Endothelial cell of umbilical vein (primary cell): ENCODE measurements around the gene SCUBE3. TPM values are rescaled to one million over a fixed set of nuclear protein-coding genes. Genes with fewer than 3 reads are reported as not detected.

Experiments used
- BruUV-seq: library from RNA; stranded (reverse); fragments of 400-500 nt; replicated peaks from 2 replicates; lab custom pipeline; 2021; lab: Mats Ljungman, UMichigan
- CTCF ChIA-PET: fragments of 300-600, 350-600 bp; sonication (Branson Sonifier 250); formaldehyde crosslinking; loops from one replicate; lab custom pipeline; 2021; ENCODE audit warnings: antibody characterized with exemption, inconsistent platforms; lab: Charles Lee
- POLR2A ChIA-PET: fragments of 300-600, 350-600 bp; sonication (Branson Sonifier 250); formaldehyde crosslinking; loops from one replicate; lab custom pipeline; 2021; ENCODE audit warnings: antibody characterized with exemption, inconsistent platforms; lab: Charles Lee
- DNase-seq: peaks from one replicate; pipeline ENCODE4 v3.0.0-alpha.2; 2011; ENCODE audit warnings: low read depth, low spot score
- FAIRE-seq: peaks from 2 replicates; lab custom pipeline; 2011; peaks lifted over from hg19 to GRCh38; lab: Jason Lieb, UNC
- H2AFZ ChIP-seq: 2 replicates; pipeline ENCODE4 v1.6.0; 2012; ENCODE audit warnings: low read depth, low read length, control low read depth, inconsistent platforms
- H3K27ac ChIP-seq: 2 replicates; pipeline ENCODE4 v1.5.1; 2011; ENCODE audit warnings: low read depth, mild to moderate bottlenecking, control low read depth, low read length, moderate library complexity; ENCODE audit not compliant: insufficient read depth
- H3K27me3 ChIP-seq, 2 experiments: 2 replicates each; pipeline versions ENCODE4 v1.6.0 to v1.6.1; 2011; ENCODE audit warnings: low read length in 2 of 2, mixed read lengths in 1 of 2; ENCODE audit not compliant: control insufficient read depth in 2 of 2, insufficient read depth in 2 of 2
- H3K36me3 ChIP-seq, 2 experiments: 2 replicates in 1 of 2; 3 replicates in 1 of 2; pipeline ENCODE4 v1.5.1; 2011; ENCODE audit warnings: low read length in 2 of 2, mild to moderate bottlenecking in 1 of 2, moderate library complexity in 1 of 2; ENCODE audit not compliant: control insufficient read depth in 2 of 2, insufficient read depth in 2 of 2; ENCODE audit errors: extremely low read depth in 1 of 2
- H3K4me1 ChIP-seq: 3 replicates; pipeline ENCODE4 v1.5.1; 2011; ENCODE audit warnings: mild to moderate bottlenecking, low read length; ENCODE audit not compliant: control insufficient read depth, insufficient read depth; ENCODE audit errors: extremely low read depth
- H3K4me2 ChIP-seq: 2 replicates; pipeline ENCODE4 v1.6.1; 2011; ENCODE audit warnings: low read length, control low read depth, mixed read lengths; ENCODE audit not compliant: insufficient read depth
- H3K4me3 ChIP-seq, 3 experiments: fragments of 200-600 bp in 1 of 3; sonication (generic), shearing (Covaris generic) in 1 of 3; replicated peaks in 1 of 3; 2 replicates each; pipeline ENCODE4 v1.5.1; 2011 to 2016; ENCODE audit warnings: control low read depth in 3 of 3, low read length in 3 of 3, mild to moderate bottlenecking in 2 of 3, inconsistent platforms in 1 of 3, low read depth in 1 of 3, moderate library complexity in 1 of 3; ENCODE audit not compliant: insufficient read depth in 1 of 3
- H3K79me2 ChIP-seq: 2 replicates; pipeline ENCODE4 v1.6.0; 2012; ENCODE audit warnings: low read length, inconsistent platforms; ENCODE audit not compliant: control insufficient read depth, insufficient read depth
- H3K9ac ChIP-seq: replicated peaks from 2 replicates; pipeline ENCODE3; 2011; ENCODE audit warnings: low read length, control low read depth; ENCODE audit not compliant: insufficient read depth; ENCODE audit errors: extremely low read depth
- H3K9me1 ChIP-seq: replicated peaks from 3 replicates; pipeline ENCODE4 v1.6.0; 2011; ENCODE audit warnings: mild to moderate bottlenecking, low read length; ENCODE audit not compliant: control insufficient read depth, insufficient read depth; ENCODE audit errors: extremely low read depth
- H3K9me3 ChIP-seq: replicated peaks from 2 replicates; pipeline ENCODE4 v1.5.1; 2012; ENCODE audit warnings: low read length, inconsistent platforms; ENCODE audit not compliant: control insufficient read depth, insufficient read depth
- H4K20me1 ChIP-seq: replicated peaks from 2 replicates; pipeline ENCODE3; 2011; ENCODE audit warnings: mild to moderate bottlenecking, low read length; ENCODE audit not compliant: control insufficient read depth, insufficient read depth; ENCODE audit errors: extremely low read depth
- EZH2 ChIP-seq: IDR thresholded peaks from 2 replicates; pipeline ENCODE4 v1.6.1; 2012; ENCODE audit warnings: borderline replicate concordance, low read depth, mild to moderate bottlenecking, moderate library complexity, low read length, inconsistent platforms; ENCODE audit not compliant: severe bottlenecking
- FOS ChIP-seq: IDR thresholded peaks from 2 replicates; pipeline ENCODE4 v1.6.1; 2011; ENCODE audit warnings: mild to moderate bottlenecking, low read length, moderate library complexity, borderline replicate concordance; ENCODE audit not compliant: insufficient read depth
- MAX ChIP-seq: IDR thresholded peaks from 2 replicates; pipeline ENCODE4 v1.6.1; 2011; ENCODE audit not compliant: insufficient read depth, insufficient read length
- MYC ChIP-seq: IDR thresholded peaks from one replicate; pipeline ENCODE4 v1.6.1; 2011; ENCODE audit warnings: mild to moderate bottlenecking, low read depth, low read length
- POLR2A ChIP-seq: IDR thresholded peaks from 2 replicates; pipeline ENCODE4 v1.6.1; 2012; ENCODE audit warnings: low read depth, mild to moderate bottlenecking, control low read depth, low read length
- POLR2AphosphoS5 ChIP-seq: IDR thresholded peaks from 2 replicates; pipeline ENCODE4 v1.6.1; 2012; ENCODE audit warnings: low read depth, mild to moderate bottlenecking, control low read depth, low read length, moderate library complexity; ENCODE audit not compliant: insufficient read depth
- dilution Hi-C: fragments of 300-500 bp; cut with MboI; formaldehyde crosslinking; loops from one replicate; pipeline ENCODE4 v1.15.0; 2019; ENCODE audit warnings: low sequenced_read_pairs; ENCODE audit not compliant: extremely low pct_ligation_motif_present
- intact Hi-C: fragments of 100-400 bp; cut with micrococcal nuclease; formaldehyde crosslinking; loops from one replicate; pipeline ENCODE4 v1.10.0; 2022
- polyA plus RNA-seq, 4 experiments: library from polyadenylated mRNA; depleted of rRNA in 3 of 4; stranded (reverse) in 3 of 4; unstranded in 1 of 4; fragments of >200 nt; gene quantifications; 2 replicates each; pipeline versions ENCODE4 v1.2.1 to v1.2.3, GENCODE V29; 2011 to 2012; ENCODE audit warnings: missing spikeins in 1 of 4
- total RNA-seq: library from RNA; stranded (reverse); gene quantifications from 2 replicates; pipeline ENCODE4 v1.2.3, GENCODE V29; 2021
- TF ChIP-seq, protein P1 (sequence below), 2 donors: IDR thresholded peaks; 1 replicate in 1 of 2; 2 replicates in 1 of 2; pipeline ENCODE4 v1.5.1; 2011; ENCODE audit warnings: low read length in 2 of 2, mild to moderate bottlenecking in 2 of 2, moderate library complexity in 2 of 2, control low read depth in 1 of 2, inconsistent platforms in 1 of 2, low read depth in 1 of 2; ENCODE audit not compliant: insufficient read depth in 1 of 2; ENCODE audit errors: extremely low read depth in 1 of 2

SCUBE3 gene
- total and polyA plus RNA-seq, 2 donors (not counting 3 experiments of a cell fraction or from before 2014, with no cell fraction given) = 1.1 to 1.5 TPM

DNA sequence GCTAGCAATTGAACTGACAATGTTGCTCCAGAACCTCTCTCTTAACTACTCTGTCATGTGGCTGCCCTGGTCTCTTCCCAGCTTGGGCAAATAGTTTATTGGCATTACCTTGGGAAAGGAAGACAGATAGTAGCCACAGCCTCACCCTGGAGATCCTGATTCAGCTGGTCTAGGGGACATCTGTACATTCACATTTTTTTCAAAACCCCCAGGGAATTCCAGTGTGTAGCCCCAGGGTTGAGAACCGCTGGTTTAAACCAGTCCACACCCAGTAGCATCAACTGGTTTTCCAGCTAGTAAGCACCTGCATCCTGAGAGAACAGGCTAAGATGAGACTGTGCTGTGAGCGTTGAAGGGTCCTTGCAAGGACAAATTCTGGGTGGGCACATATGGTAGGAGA, 9.6 kb downstream of the SCUBE3 start:
- Histone ChIP-seq H3K4me2 (no peak overlapping the region), H3K9ac (no peak overlapping the region), H4K20me1 (no peaks in the 10 kb centered on the region), H3K9me1 (no peaks in the 10 kb centered on the region), H3K36me3 (no peaks in the 10 kb centered on the region), H3K79me2 (no peaks in the 10 kb centered on the region), H3K4me3 (no peak overlapping the region), H3K27me3 (no peaks in the 10 kb centered on the region), H3K9me3 (no peaks in the 10 kb centered on the region), H2AFZ (no peak overlapping the region), H3K4me1 (peaks cover under 1% of the 10 kb centered on the region), H3K27ac (no peak overlapping the region)
- intact Hi-C loops (no loop called here), dilution Hi-C loops (no loop called here)
- CTCF ChIA-PET = interaction anchor here (1.1 to 1.2 kb wide), 3 partner anchors 17 to 23 kb away, joined by 3 to 6 read pairs (median 3); no protein-coding TSS in a partner anchor
- TF ChIP-seq POLR2A (no peak), MYC (no peak), EZH2 (no peak), MAX (no peak), FOS (no peak), POLR2AphosphoS5 (no peak)
- TF ChIP-seq, protein P1, sequence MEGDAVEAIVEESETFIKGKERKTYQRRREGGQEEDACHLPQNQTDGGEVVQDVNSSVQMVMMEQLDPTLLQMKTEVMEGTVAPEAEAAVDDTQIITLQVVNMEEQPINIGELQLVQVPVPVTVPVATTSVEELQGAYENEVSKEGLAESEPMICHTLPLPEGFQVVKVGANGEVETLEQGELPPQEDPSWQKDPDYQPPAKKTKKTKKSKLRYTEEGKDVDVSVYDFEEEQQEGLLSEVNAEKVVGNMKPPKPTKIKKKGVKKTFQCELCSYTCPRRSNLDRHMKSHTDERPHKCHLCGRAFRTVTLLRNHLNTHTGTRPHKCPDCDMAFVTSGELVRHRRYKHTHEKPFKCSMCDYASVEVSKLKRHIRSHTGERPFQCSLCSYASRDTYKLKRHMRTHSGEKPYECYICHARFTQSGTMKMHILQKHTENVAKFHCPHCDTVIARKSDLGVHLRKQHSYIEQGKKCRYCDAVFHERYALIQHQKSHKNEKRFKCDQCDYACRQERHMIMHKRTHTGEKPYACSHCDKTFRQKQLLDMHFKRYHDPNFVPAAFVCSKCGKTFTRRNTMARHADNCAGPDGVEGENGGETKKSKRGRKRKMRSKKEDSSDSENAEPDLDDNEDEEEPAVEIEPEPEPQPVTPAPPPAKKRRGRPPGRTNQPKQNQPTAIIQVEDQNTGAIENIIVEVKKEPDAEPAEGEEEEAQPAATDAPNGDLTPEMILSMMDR (IDR thresholded peaks at IDR 0.05; ENCODE audit: extremely low read depth in 1 of 2, insufficient read depth in 1 of 2, low read depth in 1 of 2, low read length in 2 of 2) = no peak
- no peak for DNase-seq
- FAIRE-seq = no peak
- BruUV-seq = no TSS peak
- POLR2A ChIA-PET = no interaction called here
